Liver (tissue), 9 donors: ENCODE results near the gene TTLL5. TPM values are rescaled to one million over a fixed set of nuclear protein-coding genes. Genes with fewer than 3 reads are reported as not detected.

Experiments used
- DNase-seq: peaks from one replicate; pipeline ENCODE4 v3.0.0-alpha.2; 2017; ENCODE audit warnings: low spot score
- H3K27ac ChIP-seq, 2 donors: one replicate each; pipeline ENCODE4 v1.7.0; 2013; ENCODE audit warnings: inconsistent platforms in 2 of 2, low read length in 2 of 2, control low read depth in 1 of 2, low read depth in 1 of 2, mild to moderate bottlenecking in 1 of 2
- H3K27me3 ChIP-seq, 4 donors: one replicate each; pipeline versions ENCODE4 v1.6.1 to v1.7.0; 2013; ENCODE audit warnings: low read length in 3 of 4, inconsistent platforms in 1 of 4, mild to moderate bottlenecking in 1 of 4, moderate library complexity in 1 of 4; ENCODE audit not compliant: control insufficient read depth in 4 of 4, insufficient read depth in 4 of 4
- H3K36me3 ChIP-seq, 4 donors: one replicate each; pipeline versions ENCODE4 v1.6.1 to v1.7.0; 2013; ENCODE audit warnings: low read length in 3 of 4, mild to moderate bottlenecking in 3 of 4, low read depth in 1 of 4, moderate library complexity in 1 of 4; ENCODE audit not compliant: control insufficient read depth in 4 of 4, insufficient read depth in 3 of 4
- H3K4me1 ChIP-seq, 4 donors: one replicate each; pipeline versions ENCODE4 v1.6.1 to v1.7.0; 2013; ENCODE audit warnings: low read length in 3 of 4, mild to moderate bottlenecking in 3 of 4, moderate library complexity in 1 of 4; ENCODE audit not compliant: control insufficient read depth in 4 of 4, insufficient read depth in 4 of 4
- H3K4me3 ChIP-seq, 3 donors: one replicate each; pipeline versions ENCODE4 v1.6.1 to v1.7.0; 2013; ENCODE audit warnings: low read length in 3 of 3, control low read depth in 1 of 3, low read depth in 1 of 3, mild to moderate bottlenecking in 1 of 3
- H3K9ac ChIP-seq, 2 donors: one replicate each; pipeline ENCODE4 v1.7.0; 2013; ENCODE audit warnings: low read length in 2 of 2, mild to moderate bottlenecking in 2 of 2, moderate library complexity in 2 of 2, control low read depth in 1 of 2, low read depth in 1 of 2
- H3K9me3 ChIP-seq, 4 donors: one replicate each; pipeline versions ENCODE4 v1.6.1 to v1.7.0; 2013; ENCODE audit warnings: low read length in 3 of 4; ENCODE audit not compliant: control insufficient read depth in 4 of 4
- ATF3 ChIP-seq: IDR thresholded peaks from 2 replicates; pipeline ENCODE4 v1.6.1; 2016; ENCODE audit warnings: antibody characterized with exemption
- CTCF ChIP-seq: fragments of 150-350 bp; IDR thresholded peaks from 2 replicates; pipeline ENCODE4 v1.5.1; 2017; ENCODE audit warnings: improper control_type of control experiment, low read depth, low read length; ENCODE audit not compliant: missing input control
- FOXA1 ChIP-seq: IDR thresholded peaks from 2 replicates; pipeline ENCODE4 v1.6.1; 2016; ENCODE audit warnings: antibody characterized with exemption
- HNF4A ChIP-seq, 2 donors: conservative IDR thresholded peaks; 2 replicates each; pipeline ENCODE4 v1.6.1; 2016; ENCODE audit warnings: antibody characterized with exemption in 2 of 2, mild to moderate bottlenecking in 2 of 2
- JUND ChIP-seq, 2 donors: IDR thresholded peaks; 2 replicates each; pipeline ENCODE4 v1.6.1; 2016; ENCODE audit warnings: antibody characterized with exemption in 2 of 2
- NR2F2 ChIP-seq: IDR thresholded peaks from 2 replicates; pipeline ENCODE4 v1.6.1; 2016; ENCODE audit warnings: antibody characterized with exemption
- RAD21 ChIP-seq, 2 donors: IDR thresholded peaks; 2 replicates each; pipeline ENCODE4 v1.6.1; 2016; ENCODE audit warnings: antibody characterized with exemption in 2 of 2, mild to moderate bottlenecking in 2 of 2
- REST ChIP-seq: IDR thresholded peaks from 2 replicates; pipeline ENCODE4 v1.6.1; 2016; ENCODE audit warnings: antibody characterized with exemption, mild to moderate bottlenecking
- RXRA ChIP-seq, 2 donors: IDR thresholded peaks; 2 replicates each; pipeline ENCODE4 v1.6.1; 2017 to 2018; ENCODE audit warnings: antibody characterized with exemption in 2 of 2, mild to moderate bottlenecking in 1 of 2
- ZBTB33 ChIP-seq: IDR thresholded peaks from 2 replicates; pipeline ENCODE4 v1.6.1; 2016; ENCODE audit warnings: antibody characterized with exemption
- WGBS: extraction: QIAGEN DNeasy Blood & Tissue Kit; methylation state at CpG from one replicate; pipeline ENCODE4 v1.1.7; 2013; 5-methylcytosine and 5-hydroxymethylcytosine counted together
- polyA plus RNA-seq, 2 donors: library from polyadenylated mRNA; stranded (reverse) in 1 of 2; unstranded in 1 of 2; fragments of 200-250 nt in 1 of 2; fragments of >200 nt in 1 of 2; fragmentation: Nextera tagmentation in 1 of 2; extraction: Ambion mirVana in 1 of 2; gene quantifications; one replicate each; pipeline versions ENCODE4 v1.2.1 to v1.2.3, GENCODE V29; 2013 to 2015
- total RNA-seq, 2 donors: library from RNA; depleted of rRNA; stranded (reverse); fragments of >200 nt; gene quantifications; one replicate each; pipeline ENCODE4 v1.2.3, GENCODE V29; 2014
- donor health status: healthy.
- donor health status: healthy.
- donor health status: healthy.
- donor health status: healthy.
- donor health status: healthy.

TTLL5 gene
- total and polyA plus RNA-seq, 4 donors, result 4.3 to 14.2 (median 9.8) TPM

- Histone ChIP-seq H3K4me1 (no peaks in the 10 kb centered on the region), H3K9ac (no peak overlapping the region), H3K27me3 (no peaks in the 10 kb centered on the region), H3K4me3 (no peak overlapping the region), H3K9me3 (no peaks in the 10 kb centered on the region), H3K36me3 (no peaks in the 10 kb centered on the region), H3K27ac (no peak overlapping the region)
- no peak for DNase-seq
- WGBS, result 98% methylated on average over 3 of the region's 3 CpGs
- TF ChIP-seq JUND (IDR thresholded peaks at IDR 0.05), result no peak
- TF ChIP-seq HNF4A (conservative IDR thresholded peaks at IDR 0.05), result no peak
- no peak for TF ChIP-seq FOXA1
- no peak for TF ChIP-seq NR2F2
- no peak for TF ChIP-seq ZBTB33
- no peak for TF ChIP-seq ATF3
Observed at GRCh38 chr14:75952489-75952888, 291.4 kb downstream of the TTLL5 start.

- WGBS, result 95% methylated on average over 9 of the region's 9 CpGs
- no peak overlapping the region for H3K4me3 ChIP-seq
- H3K9ac ChIP-seq, result no peak overlapping the region
- no peaks in the 10 kb centered on the region for H3K4me1 ChIP-seq
- TF ChIP-seq RXRA (IDR thresholded peaks at IDR 0.05), result no peak
- TF ChIP-seq ZBTB33, result no peak
- TF ChIP-seq RAD21 (IDR thresholded peaks at IDR 0.05), result no peak
- no peak for TF ChIP-seq FOXA1
- H3K27ac ChIP-seq, result no peak overlapping the region
- no peak for DNase-seq
- H3K27me3 ChIP-seq, result no peaks in the 10 kb centered on the region
- no peaks in the 10 kb centered on the region for H3K9me3 ChIP-seq
- H3K36me3 ChIP-seq, result peaks cover 0 to 29% (median 1%) of the 10 kb centered on the region in 4 donors
Observed at GRCh38 chr14:75959031-75959430, 298.0 kb downstream of the TTLL5 start.

GRCh38 chr14:75960231-75960630 is 299.2 kb downstream of the TTLL5 start:
- H3K27me3 ChIP-seq, result no peaks in the 10 kb centered on the region
- no peaks in the 10 kb centered on the region for H3K4me1 ChIP-seq
- TF ChIP-seq CTCF, result no peak
- no peak for TF ChIP-seq REST
- TF ChIP-seq RXRA (IDR thresholded peaks at IDR 0.05), result peak in 1 of 2 donors; percentile 42
- DNase-seq, result no peak
- no peak overlapping the region for H3K4me3 ChIP-seq
- no peak overlapping the region for H3K27ac ChIP-seq
- no peaks in the 10 kb centered on the region for H3K9me3 ChIP-seq
- H3K36me3 ChIP-seq, result peaks cover 0 to 33% (median 3%) of the 10 kb centered on the region in 4 donors
- no peak overlapping the region for H3K9ac ChIP-seq
- 88% methylated on average over 6 of the region's 6 CpGs for WGBS
